A673 (cell line): ENCODE results near the gene TSC22D2. TPM values are rescaled to one million over a fixed set of nuclear protein-coding genes. Genes with fewer than 3 reads are reported as not detected.

Experiments
- BruUV-seq: library from RNA; stranded (reverse); fragments of 400-500 nt; replicated peaks from 2 replicates; lab custom pipeline; 2021; lab: Mats Ljungman, UMichigan
- CTCF ChIA-PET: fragments of 300-600 bp; sonication (Branson Sonifier 250); formaldehyde crosslinking; loops from one replicate; lab custom pipeline; 2022; ENCODE audit warnings: antibody characterized with exemption; lab: Charles Lee
- POLR2A ChIA-PET: fragments of 300-600 bp; sonication (Branson Sonifier 250); formaldehyde crosslinking; loops from one replicate; lab custom pipeline; 2022; ENCODE audit warnings: antibody characterized with exemption; ENCODE audit not compliant: low non-redundant PET; lab: Charles Lee
- DNase-seq: peaks from one replicate; pipeline ENCODE4 v3.0.0-alpha.2; 2015; ENCODE audit warnings: low spot score
- H3K27ac ChIP-seq: fragments of 200-600 bp; sonication (generic); 2 replicates; pipeline ENCODE4 v1.5.1; 2016; ENCODE audit warnings: mixed run types, low read depth, mild to moderate bottlenecking, mixed read lengths, antibody characterized with exemption, low read length; ENCODE audit not compliant: poor library complexity, severe bottlenecking
- H3K27me3 ChIP-seq: fragments of 200-600 bp; sonication (generic); replicated peaks from 2 replicates; pipeline ENCODE4 v1.6.1; 2017; ENCODE audit warnings: mixed run types, low read depth, mild to moderate bottlenecking, mixed read lengths, antibody characterized with exemption, low read length; ENCODE audit not compliant: insufficient read depth, poor library complexity
- H3K36me3 ChIP-seq: fragments of 200-600 bp; sonication (generic); 2 replicates; pipeline ENCODE4 v1.6.1; 2016; ENCODE audit warnings: mixed run types, mild to moderate bottlenecking, mixed read lengths, antibody characterized with exemption, low read length; ENCODE audit not compliant: insufficient read depth, poor library complexity, severe bottlenecking
- H3K4me1 ChIP-seq: fragments of 200-600 bp; sonication (generic); 2 replicates; pipeline ENCODE4 v1.6.1; 2017; ENCODE audit warnings: mixed run types, mild to moderate bottlenecking, mixed read lengths, antibody characterized with exemption, low read length; ENCODE audit not compliant: insufficient read depth, poor library complexity, severe bottlenecking
- H3K4me3 ChIP-seq: fragments of 200-600 bp; sonication (generic); 2 replicates; pipeline ENCODE4 v1.5.1; 2016; ENCODE audit warnings: low read depth, mixed run types, mild to moderate bottlenecking, mixed read lengths, low read length; ENCODE audit not compliant: poor library complexity, severe bottlenecking
- H3K9me3 ChIP-seq: fragments of 200-600 bp; sonication (generic); 2 replicates; pipeline ENCODE4 v1.6.1; 2016; ENCODE audit warnings: mixed run types, low read depth, mild to moderate bottlenecking, mixed read lengths, antibody characterized with exemption, low read length; ENCODE audit not compliant: poor library complexity, severe bottlenecking
- EZH2 ChIP-seq: fragments of 200-600 bp; sonication (generic); IDR thresholded peaks from 2 replicates; pipeline ENCODE4 v1.6.1; 2017; ENCODE audit warnings: borderline replicate concordance, low read depth, mild to moderate bottlenecking, mixed read lengths, antibody characterized with exemption, low read length; ENCODE audit not compliant: poor library complexity, severe bottlenecking
- intact Hi-C: fragments of 100-400 bp; cut with micrococcal nuclease; formaldehyde crosslinking; loops from one replicate; pipeline ENCODE4 v1.10.0; 2022; ENCODE audit not compliant: unreplicated experiment
- total RNA-seq: library from RNA; stranded (reverse); gene quantifications from 2 replicates; pipeline ENCODE4 v1.2.3, GENCODE V29; 2021
- TF ChIP-seq, protein P1 (sequence below): fragments of 300-800, 200-600 bp; sonication (generic); conservative IDR thresholded peaks from 2 replicates; pipeline ENCODE4 v1.5.1; 2017; ENCODE audit warnings: low read depth, mild to moderate bottlenecking, antibody characterized with exemption, low read length, moderate library complexity, mixed read lengths

The TSC22D2 gene
- total RNA-seq, 1 experiment from 2014 or later = 28.9 TPM

- Histone ChIP-seq H3K27ac (no peak overlapping the region), H3K27me3 (no peaks in the 10 kb centered on the region), H3K9me3 (no peaks in the 10 kb centered on the region), H3K4me1 (no peaks in the 10 kb centered on the region), H3K4me3 (no peak overlapping the region), H3K36me3 (no peaks in the 10 kb centered on the region)
- intact Hi-C loops = no loop called here
- no TSS peak for BruUV-seq
- TF ChIP-seq, protein P1, sequence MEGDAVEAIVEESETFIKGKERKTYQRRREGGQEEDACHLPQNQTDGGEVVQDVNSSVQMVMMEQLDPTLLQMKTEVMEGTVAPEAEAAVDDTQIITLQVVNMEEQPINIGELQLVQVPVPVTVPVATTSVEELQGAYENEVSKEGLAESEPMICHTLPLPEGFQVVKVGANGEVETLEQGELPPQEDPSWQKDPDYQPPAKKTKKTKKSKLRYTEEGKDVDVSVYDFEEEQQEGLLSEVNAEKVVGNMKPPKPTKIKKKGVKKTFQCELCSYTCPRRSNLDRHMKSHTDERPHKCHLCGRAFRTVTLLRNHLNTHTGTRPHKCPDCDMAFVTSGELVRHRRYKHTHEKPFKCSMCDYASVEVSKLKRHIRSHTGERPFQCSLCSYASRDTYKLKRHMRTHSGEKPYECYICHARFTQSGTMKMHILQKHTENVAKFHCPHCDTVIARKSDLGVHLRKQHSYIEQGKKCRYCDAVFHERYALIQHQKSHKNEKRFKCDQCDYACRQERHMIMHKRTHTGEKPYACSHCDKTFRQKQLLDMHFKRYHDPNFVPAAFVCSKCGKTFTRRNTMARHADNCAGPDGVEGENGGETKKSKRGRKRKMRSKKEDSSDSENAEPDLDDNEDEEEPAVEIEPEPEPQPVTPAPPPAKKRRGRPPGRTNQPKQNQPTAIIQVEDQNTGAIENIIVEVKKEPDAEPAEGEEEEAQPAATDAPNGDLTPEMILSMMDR = no peak
- no peak for TF ChIP-seq EZH2
- no peak for DNase-seq
- POLR2A ChIA-PET = no interaction called here
- CTCF ChIA-PET = no interaction called here
These were observed 101.7 kb downstream of the TSC22D2 start for GRCh38 chr3:150509780-150510179.

- Histone ChIP-seq H3K36me3 (no peaks in the 10 kb centered on the region), H3K27ac (no peak overlapping the region), H3K9me3 (no peaks in the 10 kb centered on the region), H3K27me3 (no peaks in the 10 kb centered on the region), H3K4me3 (no peak overlapping the region), H3K4me1 (no peaks in the 10 kb centered on the region)
- intact Hi-C loops = no loop called here
- TF ChIP-seq, protein P1 = no peak
- TF ChIP-seq EZH2 = no peak
- ChIA-PET POLR2A (no interaction called here), CTCF (no interaction called here)
- no TSS peak for BruUV-seq
- DNase-seq = no peak
These were observed 103.2 kb downstream of the TSC22D2 start for GRCh38 chr3:150511122-150511821.

DNA sequence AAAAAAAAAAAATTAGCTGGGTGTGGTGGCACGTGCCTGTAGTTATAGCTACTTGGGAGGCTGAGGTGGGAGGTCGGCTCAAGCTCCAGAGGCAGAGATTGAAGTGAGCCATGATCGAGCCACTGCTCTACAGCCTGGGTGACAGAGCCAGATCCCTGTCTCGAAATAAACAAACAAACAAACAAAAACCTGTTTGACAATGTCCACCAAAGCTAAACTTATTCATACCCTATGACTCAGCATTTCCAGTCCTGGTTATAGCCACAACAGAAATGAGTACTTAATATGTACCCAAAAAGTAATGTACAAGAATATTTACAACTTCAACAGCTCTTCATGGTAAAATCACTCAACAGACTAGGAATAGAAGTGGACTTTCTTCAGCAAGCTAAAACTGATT is 107.1 kb downstream of the TSC22D2 start:
- Histone ChIP-seq H3K27me3 (no peaks in the 10 kb centered on the region), H3K9me3 (no peaks in the 10 kb centered on the region), H3K36me3 (no peaks in the 10 kb centered on the region), H3K4me3 (no peak overlapping the region), H3K4me1 (no peaks in the 10 kb centered on the region), H3K27ac (no peak overlapping the region)
- CTCF ChIA-PET = no interaction called here
- BruUV-seq = no TSS peak
- TF ChIP-seq, protein P1 = no peak
- no peak for TF ChIP-seq EZH2
- intact Hi-C loops = no loop called here
- POLR2A ChIA-PET = no interaction called here
- no peak for DNase-seq

Other genes with a start within 250 kb of the TSC22D2 start
- gene SERP1, start 138.2 kb downstream of the TSC22D2 start, total RNA-seq = 86.5 and 91.7 TPM in 2 replicates
- 105 and 113 TPM in 2 replicates for gene EIF2A, start 138.5 kb downstream of the TSC22D2 start, total RNA-seq
- gene SELENOT, start 195.0 kb downstream of the TSC22D2 start, total RNA-seq = 99.4 and 108 TPM in 2 replicates